ENCODE data around the gene NCBP2.
"Not testable (repeated sequence)": the region's sequence is repeated elsewhere in the genome, so short reads cannot be mapped to it uniquely, and the experiment has no call there.

The NCBP2 gene

GRCh38 chr3:196967412-196968232 is 25.3 kb upstream of the NCBP2 start:
- DNase-seq = no peak

DNA sequence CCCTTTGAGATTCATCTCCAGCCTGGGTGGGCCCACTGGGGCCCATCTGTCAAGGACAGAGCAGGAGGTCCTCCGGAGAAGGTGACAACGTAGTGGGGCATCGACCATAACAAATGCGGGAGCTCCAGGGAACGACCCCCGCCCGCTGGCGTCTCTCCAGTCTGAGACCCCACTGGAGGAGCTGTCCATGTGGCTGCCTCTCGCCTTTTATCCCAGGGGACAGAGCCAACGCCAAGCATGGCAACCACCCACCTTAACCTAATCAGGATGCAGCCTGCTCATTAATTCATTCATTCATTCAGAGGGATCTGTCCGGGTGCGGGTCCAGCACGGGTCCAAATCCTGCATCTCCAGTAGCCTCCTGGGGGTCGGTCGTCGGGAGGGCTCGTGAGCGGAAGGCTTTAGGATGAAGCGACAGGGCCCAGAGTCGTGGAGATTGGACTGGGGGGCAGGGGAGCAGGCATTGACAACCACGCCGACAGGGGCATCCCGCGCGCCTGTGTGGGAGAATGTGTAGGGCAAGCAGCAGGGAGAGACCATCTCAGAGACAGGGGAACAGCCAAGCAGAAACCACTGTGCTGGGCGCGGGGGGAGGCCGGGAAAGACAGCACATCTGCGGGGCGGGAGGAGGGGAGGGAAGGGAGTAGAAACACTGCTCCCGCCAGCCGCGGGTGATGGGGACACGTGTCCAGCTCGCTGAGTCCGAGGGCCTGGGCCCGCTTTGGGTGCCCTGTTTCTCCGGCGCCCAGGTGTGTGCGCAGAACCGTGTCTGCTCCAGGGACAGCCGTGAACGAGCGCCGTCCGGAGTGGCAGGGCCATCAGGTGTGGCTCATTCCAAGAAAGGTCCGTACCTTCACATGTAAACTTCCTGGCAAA is 24.4 kb upstream of the NCBP2 start:
- no peak for DNase-seq

DNA sequence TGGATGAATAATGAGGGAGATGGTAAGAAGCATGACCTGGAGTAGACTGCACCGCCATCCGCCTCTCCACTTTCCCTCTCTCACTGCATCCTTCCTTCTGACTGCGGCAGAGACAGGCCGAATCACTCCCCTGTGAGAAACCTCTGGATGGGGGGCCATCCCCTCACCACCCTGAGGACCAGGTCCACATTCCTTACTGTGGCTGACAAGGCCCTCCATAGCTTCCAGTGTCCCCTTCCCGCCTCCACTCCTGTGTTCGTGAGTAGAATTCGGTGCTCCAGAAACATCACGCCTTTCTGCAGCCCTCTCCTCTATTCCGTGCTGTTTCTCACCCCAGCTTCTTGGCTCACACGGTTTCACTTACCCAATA is 23.5 kb upstream of the NCBP2 start:
- DNase-seq = no peak

DNA sequence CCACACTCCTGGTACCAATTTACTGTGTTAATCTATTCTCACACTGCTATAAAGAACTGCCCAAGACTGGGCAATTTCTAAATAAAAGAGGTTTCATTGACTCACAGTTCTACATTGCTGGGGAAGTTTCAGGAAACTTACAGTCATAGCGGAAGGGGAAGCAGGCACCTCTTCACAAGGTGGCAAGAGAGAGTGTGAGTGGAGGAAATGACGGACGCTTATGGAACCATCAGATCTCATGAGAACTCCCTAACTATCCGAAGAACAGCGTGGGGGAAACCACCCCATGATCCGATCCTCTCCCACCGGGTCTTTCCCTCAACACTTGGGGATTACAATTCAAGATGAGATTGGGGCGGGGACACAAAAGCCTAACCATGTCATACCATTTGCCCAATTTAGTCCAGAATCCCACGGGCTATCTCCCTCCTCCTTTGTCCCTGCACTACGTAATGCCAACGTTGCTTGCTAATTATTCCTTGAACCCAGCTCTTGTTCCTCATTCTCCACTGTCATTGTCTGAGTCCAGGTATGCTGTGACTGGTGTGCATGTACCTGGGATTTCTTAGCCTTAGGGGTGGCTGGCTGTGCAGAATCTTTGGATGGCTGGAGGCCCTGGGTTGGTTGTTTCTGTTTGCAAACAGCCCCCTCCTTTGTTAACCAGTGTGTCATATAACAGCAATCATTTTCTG is 22.9 kb upstream of the NCBP2 start:
- DNase-seq = no peak

GRCh38 chr3:196963631-196963953 is 21.3 kb upstream of the NCBP2 start:
- DNase-seq = no peak

GRCh38 chr3:196962930-196963630 is 20.8 kb upstream of the NCBP2 start:
- no peak for DNase-seq

- DNase-seq = no peak
These were observed 20.0 kb upstream of the NCBP2 start for GRCh38 chr3:196962108-196962929.

DNA sequence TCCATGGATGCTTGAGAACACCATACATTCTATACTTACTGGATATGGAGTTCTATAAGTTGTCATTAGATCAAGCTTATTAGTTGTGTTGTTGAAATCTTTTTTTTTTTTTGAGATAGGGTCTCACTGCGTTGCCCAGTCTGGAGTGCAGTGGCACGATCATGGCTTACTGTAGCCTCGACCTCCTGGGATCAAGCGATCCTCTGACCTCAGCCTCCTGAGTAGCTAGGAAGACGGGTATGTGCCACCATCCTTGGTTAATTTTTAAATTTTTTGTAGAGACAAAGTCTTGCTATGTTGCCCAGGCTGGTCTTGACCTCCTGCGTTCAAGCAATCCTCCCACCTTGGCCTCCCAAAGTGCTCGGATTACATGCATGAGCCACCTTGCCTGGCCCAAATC is 12.5 kb upstream of the NCBP2 start:
- no peak for DNase-seq

DNA sequence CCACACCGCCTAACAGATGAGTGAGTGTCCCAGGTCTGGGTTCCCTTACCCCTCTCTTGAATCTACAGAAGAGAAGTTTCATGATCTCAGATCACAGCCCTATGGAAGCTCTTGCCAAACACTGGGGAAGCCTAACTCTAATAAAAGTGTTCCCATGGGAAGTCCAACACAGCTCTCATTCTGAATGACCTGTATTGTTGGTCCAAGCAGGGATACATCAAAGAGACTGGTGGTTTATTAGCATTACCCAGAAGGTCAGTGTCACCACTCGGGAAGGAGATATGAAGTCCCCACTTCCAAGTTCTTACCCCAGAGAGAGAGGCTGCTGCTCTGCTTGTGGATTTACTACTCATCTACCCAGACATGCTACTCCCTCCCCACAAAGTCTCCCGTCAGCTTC is 9.0 kb upstream of the NCBP2 start:
- no peak for DNase-seq

DNA sequence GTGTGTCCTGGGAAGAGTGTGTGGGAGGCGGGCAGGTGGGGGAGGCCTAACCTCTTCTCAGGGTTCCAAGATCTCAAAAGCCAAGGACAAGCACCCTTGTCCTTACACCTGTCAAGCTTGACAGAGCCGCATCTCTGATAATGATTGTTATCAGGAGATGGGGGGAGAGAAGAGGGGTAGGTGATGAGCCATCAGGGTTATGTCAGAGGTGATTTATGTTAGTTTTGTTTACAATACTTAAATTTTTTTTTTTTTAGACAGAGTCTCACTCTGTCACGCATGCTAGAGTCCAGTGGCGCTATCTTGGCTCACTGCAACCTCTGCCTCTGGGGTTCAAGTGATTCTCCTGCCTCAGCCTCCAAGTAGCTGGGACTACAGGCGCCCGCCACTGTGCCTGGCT is 7.4 kb upstream of the NCBP2 start:
- DNase-seq = no peak

DNA sequence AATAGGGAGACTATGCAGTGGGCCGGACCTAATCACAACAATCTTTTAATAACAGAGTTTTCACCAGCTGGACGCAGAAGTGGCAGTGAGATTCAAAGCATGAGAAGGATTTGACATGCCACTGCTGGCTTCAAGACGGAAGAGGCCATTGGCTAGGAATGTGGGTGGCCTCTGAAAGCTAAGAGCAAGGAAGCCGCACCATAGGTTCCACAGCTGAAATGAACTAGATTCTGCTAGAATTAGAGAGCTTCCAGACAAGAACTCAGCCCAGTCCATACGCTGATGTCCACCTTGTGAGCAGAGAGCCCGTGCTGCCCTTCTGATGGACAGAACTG is 6.9 kb upstream of the NCBP2 start:
- no peak for DNase-seq

DNA sequence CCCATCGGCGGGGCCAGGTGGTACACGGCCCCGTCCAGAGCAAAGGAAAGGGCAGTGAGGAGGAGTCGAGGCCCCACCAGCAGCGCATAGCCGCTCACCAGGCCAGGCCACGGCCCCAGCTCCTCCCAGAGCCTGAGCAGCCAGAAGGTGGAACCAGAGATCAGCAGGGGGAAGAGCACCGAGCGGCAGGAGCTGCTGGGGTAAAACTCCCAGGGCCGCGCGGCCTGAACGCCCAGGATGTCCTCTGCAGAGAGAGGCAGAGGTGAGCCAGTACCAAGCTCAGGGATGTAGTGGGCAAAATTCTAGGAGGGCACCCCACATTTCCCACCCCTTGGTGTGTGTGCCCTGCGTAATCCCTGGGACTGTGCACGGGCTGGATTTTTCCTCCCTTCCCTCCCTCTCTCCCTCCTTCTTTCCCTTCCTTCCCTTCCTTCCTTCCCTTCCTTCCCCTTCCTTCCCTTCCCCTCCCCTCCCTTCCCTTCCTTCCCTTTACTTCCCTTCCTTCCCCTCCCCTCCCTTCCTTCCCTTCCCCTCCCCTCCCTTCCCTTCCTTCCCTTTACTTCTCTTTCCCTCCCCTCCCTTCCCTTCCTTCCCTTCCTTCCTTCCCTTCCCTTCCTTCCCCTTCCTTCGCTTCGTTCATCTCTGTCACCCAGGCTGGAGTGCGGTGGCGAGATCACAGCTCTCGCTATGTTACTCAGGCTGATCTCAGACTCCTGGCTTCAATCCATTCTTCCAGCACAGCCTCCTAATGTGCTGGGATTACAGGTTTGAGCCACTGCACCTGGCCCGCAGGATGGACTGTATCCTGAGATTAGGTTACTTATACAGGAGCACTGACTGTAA is 6.3 kb upstream of the NCBP2 start:
- peak; percentile 69 for DNase-seq

DNA sequence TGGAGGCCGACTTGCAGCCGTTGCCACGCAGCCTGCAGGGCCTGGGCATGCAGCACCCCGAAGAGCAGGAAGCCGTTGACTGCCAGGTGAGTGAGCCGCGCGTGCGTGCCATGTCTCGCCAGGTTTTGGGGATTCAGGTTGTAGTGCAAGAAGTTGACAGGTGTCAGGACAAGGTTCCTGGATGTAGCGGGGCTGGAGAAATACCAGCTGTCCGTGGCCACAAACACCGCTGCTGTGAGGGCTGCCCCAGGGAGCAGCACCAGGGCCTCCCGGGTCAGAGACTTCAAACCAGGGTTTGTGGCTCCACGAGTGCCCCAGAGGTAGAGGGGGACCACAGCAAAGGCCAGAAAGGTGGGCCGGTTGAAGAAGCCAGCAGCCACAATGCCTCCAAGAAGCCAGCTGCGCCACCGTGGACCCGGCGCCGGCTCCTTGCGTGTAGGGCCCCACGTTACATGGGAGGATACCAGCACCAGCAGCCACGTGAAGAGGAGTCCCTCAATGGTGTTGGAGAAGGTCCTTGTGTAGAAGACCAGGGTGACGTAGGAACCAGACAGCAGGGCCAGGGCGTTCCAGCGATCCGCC is 5.6 kb upstream of the NCBP2 start:
- DNase-seq = no peak

DNA sequence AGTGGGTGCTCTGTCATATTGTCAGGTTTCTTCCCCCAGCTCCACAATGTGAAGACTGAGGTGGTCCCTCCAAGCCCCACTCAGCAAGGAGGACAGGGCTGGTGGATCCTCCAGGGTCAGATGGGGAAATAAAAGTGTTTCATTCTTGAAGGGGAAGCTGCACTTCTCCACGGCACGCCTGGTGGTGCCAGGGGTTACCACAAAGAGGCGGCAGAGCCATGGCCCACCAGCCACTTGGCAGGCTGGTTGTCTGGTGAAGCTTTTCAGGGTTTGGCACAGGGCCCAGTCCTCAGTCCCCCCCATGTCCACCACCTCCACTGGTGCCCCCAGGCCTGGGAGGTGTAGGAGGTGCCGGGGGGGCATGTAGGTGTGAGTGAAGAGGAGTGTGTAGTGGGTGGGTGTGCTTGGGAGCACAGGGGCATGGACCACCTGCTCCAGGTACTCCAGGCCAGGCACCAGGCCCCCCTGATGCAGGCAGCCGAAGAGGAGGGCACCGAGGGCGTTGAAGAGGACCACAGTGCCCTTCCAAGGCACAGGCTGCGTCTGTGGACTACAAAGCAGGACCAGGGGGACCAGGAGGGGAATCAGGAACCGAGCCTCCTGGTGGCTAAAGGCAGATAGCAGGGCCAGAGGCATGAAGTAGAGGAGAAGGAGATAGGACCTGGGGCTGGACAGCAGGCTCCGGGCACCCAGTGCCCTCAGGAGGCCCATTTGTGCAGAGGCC is 5.0 kb upstream of the NCBP2 start:
- DNase-seq = peak; percentile 29

- DNase-seq = not testable (repeated sequence)
These were observed 1.9 kb upstream of the NCBP2 start for GRCh38 chr3:196944037-196944790.

DNA sequence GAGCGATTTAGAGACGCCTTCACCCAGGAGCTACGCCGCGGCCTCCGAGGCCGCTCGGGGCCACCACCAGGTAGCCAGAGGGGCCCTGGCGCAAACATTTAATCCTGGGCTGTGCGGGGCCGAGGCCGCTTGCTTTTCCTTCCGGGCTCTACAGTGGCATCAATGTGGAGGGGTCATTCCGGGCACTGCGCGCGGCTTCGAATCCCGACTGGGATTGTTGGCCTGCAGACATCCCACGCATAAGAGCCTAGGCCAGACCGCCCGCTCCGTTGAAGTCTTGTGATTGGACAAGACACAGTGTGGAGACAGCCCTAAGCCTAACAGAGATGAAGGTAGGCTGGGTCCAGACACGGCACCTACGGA is 568 bp upstream of the NCBP2 start:
- DNase-seq = peak; percentile 54

GRCh38 chr3:196941729-196942225 is 551 bp downstream of the NCBP2 start:
- DNase-seq = peak; percentile 82

GRCh38 chr3:196938576-196938975 is 3.8 kb downstream of the NCBP2 start:
- no peak for DNase-seq

- DNase-seq = no peak
These were observed 4.2 kb downstream of the NCBP2 start for GRCh38 chr3:196938124-196938523.
